ENCODE measurements around the gene TOMT.

TOMT gene, protein sequence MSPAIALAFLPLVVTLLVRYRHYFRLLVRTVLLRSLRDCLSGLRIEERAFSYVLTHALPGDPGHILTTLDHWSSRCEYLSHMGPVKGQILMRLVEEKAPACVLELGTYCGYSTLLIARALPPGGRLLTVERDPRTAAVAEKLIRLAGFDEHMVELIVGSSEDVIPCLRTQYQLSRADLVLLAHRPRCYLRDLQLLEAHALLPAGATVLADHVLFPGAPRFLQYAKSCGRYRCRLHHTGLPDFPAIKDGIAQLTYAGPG

DNA sequence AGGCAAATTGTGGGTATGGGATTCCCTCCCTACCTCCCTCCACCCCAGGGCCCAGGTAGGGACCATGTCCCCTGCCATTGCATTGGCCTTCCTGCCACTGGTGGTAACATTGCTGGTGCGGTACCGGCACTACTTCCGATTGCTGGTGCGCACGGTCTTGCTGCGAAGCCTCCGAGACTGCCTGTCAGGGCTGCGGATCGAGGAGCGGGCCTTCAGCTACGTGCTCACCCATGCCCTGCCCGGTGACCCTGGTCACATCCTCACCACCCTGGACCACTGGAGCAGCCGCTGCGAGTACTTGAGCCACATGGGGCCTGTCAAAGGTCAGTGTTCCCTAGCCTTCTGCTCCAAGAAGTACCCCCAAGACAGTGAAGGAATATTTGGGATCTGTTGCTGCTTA is at the start of gene TOMT:
Gene TOMT (plus strand): TSS at position 37 of the 400 bp plus-strand sequence. CDS start 28 bp downstream, at position 65.
- no peak for FAIRE-seq

DNA sequence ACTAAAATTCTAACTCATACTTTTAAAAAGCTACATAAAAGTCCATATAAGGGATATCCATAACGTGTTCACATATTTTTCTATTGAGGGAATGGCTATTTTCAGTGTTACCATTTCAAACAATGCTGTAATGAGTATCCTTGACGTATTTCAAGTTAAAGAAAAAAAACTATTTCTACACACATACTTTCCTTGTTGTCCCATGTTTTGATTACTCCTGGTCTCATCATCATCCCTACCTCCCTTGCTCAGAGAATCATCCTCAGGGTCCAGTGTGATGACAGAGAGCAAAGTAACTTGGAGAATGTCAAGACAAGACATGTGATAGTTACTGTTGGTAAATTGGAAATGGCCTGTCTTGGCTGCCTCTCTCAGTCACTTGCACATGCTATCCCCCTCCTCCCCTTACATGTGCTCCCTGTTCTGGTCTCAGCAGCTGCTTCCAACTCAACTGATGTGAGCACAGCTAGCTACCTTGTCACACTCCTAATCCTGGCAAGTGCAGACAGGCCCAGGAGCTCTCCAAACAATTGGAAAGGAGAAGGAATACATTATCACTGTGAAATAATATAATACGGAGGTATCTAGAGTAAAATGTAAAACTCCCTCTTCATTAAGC is 47.2 kb upstream of the TOMT start:
- FAIRE-seq: no peak

DNA sequence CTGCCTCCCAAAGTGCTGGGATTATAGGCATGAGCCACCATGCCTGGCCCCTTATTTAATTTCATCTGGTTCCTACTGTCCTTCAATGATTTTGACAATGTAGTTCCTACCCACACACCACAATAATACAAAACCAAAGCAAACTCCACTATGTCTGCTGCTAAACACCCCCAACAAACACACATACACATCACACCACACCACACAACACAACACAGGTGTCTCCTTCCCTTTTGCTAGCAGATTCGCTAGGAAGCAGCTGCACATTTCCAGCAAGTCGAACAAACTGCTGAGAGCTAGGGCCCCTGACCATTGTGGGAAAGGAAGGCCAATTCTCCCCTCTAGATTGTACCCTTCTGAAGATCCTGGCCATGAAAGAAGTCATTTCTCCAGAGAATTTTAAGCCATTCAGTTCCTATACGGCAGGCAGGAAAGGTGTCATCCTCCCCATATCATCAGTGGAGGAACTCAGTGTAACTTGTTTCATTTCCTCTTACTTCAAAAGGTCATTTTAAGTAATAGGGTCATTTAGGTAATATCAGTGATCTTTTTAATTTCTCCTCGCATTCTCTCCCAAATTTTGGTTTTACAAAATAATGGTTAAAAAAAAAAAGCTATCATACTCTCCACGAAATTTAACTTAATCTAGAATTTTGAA is 43.9 kb upstream of the TOMT start:
- FAIRE-seq: no peak

DNA sequence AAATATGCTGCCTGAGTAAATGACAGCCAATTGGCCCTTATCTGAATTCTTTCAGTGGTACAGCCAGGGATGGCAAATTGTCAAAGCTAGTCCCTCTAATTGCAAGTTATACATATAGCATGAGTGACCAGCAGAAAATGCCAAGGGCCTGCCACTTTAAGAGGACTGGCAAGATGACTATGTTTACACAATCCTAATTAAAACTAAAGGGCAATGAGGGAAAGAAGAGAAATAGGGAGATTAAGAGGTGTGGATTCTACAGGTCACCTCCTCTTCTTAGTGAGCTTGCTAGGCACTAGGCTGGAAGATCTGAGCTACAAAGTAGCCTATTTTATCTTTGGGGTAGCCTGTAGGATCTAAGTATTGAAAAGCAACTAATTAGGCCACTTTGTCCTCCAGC is 38.9 kb upstream of the TOMT start:
- FAIRE-seq: no peak

DNA sequence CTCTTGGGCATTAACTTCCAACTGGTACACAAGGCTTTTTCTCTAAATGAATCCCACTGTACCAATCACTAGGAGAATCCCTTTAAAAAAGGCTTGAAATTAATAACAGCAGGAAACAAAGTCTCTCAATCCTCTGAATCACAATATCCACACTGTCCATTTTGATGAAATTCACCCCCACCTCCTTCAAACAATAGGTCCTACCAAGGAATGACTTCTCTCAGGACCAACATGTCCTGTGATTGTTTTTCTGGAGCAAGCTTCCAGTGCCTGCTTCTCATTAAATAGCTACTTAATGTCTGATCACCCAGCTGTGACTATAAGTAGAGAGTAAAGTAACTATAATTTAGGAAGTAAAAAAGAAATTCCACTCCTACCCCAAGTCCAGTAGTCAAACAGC is 38.5 kb upstream of the TOMT start:
- no peak for FAIRE-seq

DNA sequence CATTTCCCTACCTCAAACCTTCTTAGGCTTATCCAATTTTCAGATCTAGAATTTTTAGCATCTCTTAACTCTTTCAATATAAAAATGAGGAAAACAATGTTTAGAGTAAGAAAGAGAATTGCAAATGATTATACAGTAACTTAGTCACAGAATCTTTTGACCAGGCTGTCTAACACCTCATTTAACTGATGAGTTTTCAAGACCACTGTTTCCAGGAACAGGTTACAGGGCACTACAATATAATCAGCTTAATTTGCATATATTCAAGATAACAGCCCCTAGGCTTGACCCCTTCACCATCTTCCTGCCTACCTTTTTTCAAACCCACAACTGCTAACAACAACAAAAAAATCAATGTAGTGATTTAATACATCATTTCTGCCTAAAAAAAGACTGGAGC is 38.0 kb upstream of the TOMT start:
- no peak for FAIRE-seq

DNA sequence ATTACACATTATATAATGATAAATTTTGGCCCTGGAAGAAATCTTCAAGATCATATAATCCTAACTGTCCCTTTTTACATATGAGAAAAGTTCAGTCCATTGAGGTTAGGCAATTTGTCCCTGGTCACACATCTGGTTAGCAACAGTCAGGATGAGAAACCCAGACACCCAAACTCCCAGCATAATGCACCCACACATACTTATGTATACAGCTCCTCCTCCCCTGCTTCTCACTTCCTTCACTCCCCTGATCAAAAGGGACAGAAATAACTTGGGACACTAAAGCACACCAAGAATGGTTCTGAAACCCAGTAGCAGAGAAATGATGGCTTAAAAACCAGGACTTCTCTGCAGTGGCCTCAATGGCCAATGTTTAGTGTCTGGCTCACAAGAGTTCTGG is 36.5 kb upstream of the TOMT start:
- FAIRE-seq: no peak

DNA sequence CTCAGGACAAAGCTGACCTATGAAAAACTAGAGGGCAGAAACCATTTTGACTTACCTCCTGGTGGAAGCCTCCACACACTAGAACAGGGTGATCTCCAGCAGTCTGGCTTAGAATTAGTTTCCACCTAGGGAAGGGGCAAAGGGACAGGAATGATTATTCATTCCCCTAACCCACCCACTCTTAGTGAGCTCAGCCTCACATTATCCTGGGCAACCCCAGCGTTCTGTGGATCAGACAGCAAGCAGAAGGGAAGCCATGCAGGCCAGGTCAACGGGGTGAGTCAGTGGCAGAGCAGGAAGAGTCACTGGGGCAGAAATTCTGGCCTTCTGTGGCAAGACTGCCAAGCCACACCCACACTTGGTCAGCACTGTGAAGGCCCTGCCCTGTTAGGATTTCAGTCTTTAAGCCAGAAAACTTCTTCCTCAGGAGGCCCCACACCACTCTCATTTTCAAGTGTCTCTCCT is 35.9 kb upstream of the TOMT start:
- FAIRE-seq: no peak

DNA sequence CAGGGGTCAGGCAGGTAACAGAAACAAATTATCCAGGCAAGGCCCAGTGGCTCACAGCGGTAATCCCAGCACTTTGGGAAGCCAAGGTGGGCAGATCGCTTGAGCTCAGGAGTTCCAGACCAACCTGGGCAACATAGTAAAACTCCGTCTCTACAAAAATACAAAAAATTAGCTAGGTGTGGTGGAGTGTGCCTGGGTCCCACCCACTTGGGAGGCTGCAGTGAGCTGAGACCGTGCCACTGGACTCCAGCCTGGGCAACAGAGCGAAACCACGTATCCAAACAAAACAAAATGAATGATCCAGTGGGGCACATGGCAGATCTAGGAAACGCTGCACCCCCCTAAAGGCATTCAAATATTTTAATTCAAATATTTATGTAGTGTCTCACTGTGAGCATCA is 35.2 kb upstream of the TOMT start:
- FAIRE-seq: no peak

DNA sequence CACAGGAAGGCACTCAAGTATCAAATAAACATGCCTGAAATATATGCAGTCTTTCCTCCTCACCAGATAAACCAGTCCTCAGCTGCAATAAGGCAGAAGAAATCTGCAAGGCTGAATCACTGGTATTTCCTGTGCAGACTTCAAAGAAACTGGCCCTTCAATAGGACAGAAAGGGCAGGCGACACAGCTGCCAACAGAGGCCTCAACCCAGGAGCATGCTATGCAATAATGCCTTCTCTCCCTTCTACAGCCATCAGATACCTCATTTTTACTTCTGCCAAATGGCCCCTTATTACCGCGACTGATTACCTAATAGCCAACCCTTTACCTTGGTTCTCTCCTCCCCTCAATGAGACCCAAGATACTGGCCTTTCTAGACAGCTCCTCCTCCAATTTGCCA is 33.4 kb upstream of the TOMT start:
- FAIRE-seq: no peak

DNA sequence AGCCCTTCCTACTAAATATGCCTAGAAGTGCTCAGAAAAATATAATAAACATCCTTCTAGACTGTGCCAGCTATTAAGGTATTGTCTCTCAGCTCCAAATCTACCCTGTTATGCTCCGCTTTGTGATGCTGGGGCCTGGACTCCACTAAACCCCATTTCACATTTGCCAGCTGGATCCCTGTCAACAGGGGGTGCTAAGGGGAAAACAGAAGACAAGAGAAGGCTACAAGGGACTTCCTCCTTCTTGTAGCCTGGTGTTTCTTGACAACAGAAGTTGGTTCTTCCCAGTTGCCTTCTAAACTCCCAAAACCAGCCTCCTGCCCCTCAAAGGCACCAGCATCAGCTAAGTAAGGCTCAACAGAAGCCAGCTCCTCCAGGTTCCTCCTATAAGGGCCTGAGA is 30.6 kb upstream of the TOMT start:
- no peak for FAIRE-seq

DNA sequence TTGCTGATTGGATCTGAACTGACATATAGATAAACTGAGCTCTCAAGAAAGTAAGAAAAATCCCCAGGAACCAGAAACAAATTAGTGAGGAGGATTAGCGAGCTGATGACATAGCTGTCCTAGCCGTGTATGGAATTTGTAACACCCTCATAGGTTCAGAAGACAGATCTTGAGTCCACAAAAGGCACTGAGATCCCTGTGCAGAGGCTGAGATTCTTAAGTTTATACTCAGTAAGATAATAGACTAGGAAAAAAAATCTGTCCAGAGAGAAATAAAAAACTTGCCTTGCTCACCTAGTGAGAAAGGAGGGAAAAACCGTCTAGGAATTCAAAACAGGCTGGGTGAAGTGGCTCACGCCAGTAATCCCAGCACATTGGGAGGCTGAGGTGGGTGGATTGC is 30.0 kb upstream of the TOMT start:
- no peak for FAIRE-seq

DNA sequence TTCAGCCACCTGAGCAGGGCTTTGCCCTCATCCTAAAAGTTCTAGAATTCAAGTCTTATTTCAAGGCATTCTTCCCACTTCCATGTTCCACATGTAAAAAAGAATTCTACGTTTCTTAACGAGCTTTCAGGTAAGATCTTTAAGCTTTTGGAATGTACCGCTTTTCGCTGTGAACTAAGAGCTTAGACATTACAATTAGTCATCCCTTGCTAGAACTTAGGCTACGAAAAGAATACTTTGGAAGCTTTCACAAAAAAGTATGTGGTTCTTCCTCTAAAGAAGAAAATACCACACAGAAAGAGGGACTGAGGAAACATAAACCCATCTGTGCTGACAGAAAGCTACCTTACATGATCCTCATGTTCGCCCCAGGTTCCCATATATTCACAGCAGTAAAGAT is 27.2 kb upstream of the TOMT start:
- FAIRE-seq: no peak

DNA sequence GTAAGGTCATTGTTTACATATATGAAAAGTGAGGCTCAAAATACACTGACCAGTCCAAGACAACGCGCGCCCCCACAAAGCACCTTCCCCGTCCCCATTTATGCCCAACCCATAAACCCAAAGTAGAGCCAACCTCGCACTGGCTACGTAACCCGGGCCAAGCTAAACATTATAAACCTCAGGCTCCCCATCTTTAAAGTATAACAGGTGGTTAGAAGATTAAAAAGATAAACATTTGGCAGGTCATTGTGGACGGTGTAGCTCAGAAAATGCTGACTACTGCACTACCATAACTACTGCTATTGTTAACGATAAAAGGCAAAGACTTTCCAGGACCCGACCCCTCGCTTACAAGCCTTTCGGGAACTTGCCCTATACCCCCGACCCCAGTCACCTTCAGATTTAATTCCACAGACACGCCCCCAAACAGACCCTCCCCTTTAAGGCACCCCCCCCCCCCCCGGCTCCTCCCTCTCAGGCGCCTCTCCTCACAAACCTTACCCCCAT is 25.9 kb upstream of the TOMT start:
- FAIRE-seq: no peak

DNA sequence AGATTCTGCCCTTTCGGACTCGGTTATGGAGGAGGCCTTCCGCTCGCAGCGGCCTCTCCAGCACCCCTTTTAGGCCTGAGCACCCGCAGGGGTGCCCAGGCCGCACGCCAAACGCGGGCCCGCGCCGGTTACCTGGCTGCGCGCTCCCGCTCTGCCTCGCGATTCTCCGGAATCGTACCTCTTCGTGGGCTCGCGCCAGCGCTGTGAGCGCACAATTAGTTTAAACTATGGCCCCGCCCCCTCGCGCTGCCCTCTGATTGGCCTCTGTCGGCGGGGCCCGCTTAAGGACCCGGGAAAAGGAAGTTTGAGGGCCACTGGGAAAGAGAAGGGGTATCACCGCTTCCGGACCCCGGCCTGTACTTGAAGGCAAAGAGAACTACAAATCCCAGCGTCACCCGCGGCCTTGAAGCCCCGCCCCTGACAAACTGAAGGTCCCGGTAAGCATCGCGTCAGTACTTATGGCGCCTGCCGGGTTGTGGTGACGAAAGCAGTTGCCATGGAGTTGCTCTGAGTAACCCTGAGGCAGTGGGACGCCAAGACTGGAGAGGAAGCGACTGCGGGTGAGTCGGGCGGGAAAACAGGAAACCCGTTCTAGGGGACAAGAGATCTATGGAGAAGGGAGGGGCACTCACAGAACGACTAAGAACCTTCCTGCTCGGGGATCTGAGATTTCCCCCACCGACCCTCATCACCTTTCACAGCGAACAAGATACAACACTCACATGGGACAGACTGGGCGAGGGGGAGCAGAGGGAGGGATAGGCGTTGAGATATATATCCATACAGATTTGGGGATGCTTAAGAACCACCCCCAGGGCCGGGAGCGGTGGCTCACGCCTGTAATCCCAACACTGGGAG is 25.2 kb upstream of the TOMT start, which contains the start of the genes LRRC51 and NUMA1:
Gene LRRC51 (plus strand): TSS at position 525 of the 858 bp plus-strand sequence. CDS start 8,234 bp downstream, outside the sequence.
Gene NUMA1 (minus strand): TSS at position 217 of the 858 bp plus-strand sequence. CDS start 44,599 bp downstream, outside the sequence.
- FAIRE-seq: peak; percentile 98

DNA sequence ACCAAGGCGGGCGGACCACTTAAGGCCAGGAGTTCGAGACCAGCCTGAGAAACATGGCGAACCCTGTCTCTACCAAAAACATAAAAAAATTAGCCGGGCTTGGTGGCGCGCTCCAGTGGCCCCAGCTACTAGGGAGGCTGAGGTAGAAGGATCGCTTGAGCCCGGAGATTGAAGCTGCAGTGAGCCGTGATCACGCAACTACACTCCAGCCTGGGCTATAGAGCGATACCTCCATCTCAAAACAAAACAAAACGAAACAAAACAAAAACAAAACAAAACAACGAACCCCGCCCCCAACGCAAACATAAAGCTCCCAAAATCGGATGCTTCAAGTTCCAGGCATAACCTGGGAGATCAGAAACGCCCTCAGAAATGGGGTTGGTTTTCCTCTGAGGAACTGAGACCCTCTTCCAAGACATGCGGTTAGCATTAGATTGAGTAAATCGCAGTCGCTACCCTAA is 24.5 kb upstream of the TOMT start:
- FAIRE-seq: no peak

DNA sequence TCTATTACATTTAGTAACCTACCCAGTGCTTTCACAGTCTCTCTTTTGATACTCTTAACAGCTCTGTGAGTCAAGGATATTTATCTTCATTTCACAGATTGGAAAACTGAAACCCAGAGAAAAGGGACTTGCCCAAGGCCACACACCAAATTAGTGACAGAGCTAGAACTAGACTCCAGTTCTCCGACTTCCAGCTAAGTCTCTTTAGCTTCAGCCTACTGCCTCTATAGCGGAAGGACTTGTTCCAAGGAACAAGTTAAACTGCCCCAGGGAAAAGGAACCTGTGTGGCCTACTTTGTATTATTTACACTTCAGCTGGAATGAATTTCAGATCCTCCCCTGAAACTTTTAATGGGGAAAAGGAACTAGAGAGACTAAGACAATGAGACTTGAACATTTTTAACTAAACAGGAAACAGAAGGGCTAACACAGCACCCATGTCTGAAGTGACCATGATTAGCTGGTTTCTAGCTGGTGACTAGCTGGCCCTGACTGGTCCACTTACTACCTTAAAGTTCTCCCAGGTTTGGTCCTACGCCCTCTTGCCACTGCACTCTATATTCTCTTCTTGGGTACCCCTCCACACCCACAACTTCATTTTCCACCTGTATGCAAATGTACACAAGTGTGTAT is 23.8 kb upstream of the TOMT start:
- no peak for FAIRE-seq

DNA sequence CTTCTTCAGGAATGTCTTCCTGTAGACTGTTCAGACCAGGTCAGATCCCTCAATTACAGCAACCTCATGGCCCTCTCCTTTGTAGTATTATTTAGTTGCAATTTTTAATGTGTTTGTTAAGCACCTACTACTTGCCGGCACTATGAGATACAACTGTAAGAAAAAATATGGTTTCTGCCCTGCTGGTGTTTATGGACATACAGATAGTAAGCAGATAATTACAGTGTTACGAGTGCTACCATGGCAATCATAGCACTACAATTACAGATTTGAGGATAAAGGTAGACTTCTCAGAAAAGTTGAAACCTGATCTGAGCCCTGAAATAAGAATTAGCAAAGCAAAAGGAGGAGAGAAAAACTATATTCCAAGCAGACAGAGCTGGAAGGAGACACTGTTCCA is 22.3 kb upstream of the TOMT start:
- FAIRE-seq: no peak

DNA sequence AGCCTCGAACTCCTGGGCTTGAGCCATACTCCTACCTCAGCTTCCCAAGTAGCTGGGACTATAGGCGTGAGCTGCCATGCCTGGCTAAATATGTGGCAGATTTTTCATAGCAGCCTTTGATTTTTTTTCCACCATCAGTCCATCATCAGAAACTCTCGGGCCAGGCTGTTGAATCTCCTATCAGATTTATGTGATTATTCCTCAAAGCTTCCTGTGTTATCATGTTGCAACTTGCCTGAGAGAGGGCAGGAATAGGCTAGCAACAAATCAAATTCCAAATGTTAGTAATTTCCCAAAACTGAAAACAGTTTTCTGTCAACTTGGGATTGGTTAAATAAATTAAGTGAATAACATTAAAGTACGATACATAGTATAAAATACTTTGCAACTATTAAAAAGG is 21.6 kb upstream of the TOMT start:
- FAIRE-seq: no peak

DNA sequence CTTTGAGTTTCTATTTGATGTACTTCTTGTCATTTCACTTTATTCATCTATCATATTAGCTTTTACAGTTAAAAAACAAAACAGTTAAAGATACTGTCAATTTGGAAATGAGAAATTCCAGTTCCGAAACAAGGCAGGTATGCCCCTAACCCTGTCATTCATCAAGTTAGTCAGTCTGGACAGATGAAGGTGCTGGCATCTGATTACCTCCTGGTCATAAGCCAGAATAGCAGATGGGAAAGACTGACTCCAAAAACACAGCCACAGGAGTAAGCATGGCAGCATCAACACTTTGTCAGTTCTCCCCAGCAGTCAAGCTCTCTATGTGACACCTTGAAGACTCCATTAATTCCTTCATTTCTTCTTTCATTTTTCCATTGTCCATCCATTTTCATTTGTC is 20.8 kb upstream of the TOMT start:
- FAIRE-seq: no peak

DNA sequence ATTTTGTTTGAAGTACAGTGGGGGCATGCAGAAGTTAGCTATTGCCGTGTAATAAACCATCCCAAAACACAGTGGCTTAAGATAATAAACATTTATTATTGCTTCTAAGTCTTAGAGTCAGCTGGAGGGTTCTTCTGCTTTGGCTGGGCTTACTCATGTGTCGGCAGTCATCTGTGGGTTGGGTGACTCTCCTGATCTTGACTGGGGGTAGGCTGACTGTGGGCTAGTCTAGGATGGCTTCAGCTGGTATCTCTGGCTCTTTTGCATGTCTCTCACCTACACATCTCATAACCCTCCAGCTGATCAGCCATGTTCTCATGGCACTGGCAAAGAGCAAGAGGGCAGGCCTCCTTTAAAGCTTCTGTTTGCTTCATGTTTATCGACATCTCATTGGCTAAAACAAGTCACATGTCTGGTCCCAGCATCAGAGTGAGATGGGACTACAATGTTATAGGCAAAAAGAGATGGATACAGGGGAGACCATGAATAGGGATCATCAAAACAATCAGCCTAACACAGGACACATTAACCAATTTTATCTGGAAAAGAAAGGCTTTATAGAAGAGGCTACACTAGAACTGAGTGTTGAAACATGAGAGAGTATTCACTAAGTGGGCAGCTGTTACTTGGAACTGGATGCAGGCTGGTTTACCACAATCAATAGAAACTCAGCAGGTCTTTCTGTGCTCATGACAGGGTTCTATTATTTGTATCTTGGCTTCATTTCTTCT is 19.9 kb upstream of the TOMT start:
- FAIRE-seq: no peak
